ENCODE data around the gene LYZ. TPM values are rescaled to one million over a fixed set of nuclear protein-coding genes. Genes with fewer than 3 reads are reported as not detected.

LYZ gene
- total RNA-seq, 6 experiments from 2014 or later, result not detected

GRCh38 chr12:69397978-69398377 lies 49.8 kb downstream of the LYZ start:
- H3K9me3 Mint-ChIP-seq, result peaks cover 5% of the 10 kb centered on the region
- peaks cover 16% of the 10 kb centered on the region for H3K36me3 Mint-ChIP-seq (ENCODE audit: low read depth)
- no peak overlapping the region for H3K27ac Mint-ChIP-seq
- no peak overlapping the region for H3K4me3 Mint-ChIP-seq
- H3K27me3 Mint-ChIP-seq (ENCODE audit: insufficient read depth), result peaks cover 6% of the 10 kb centered on the region; the same call in 1 of the 2 replicates
- DNase-seq, result peak; percentile 29
- no peak for TF ChIP-seq CTCF (IDR thresholded peaks at IDR 0.05)
- H3K4me1 Mint-ChIP-seq (ENCODE audit: low read depth), result peaks cover 40% of the 10 kb centered on the region

DNA sequence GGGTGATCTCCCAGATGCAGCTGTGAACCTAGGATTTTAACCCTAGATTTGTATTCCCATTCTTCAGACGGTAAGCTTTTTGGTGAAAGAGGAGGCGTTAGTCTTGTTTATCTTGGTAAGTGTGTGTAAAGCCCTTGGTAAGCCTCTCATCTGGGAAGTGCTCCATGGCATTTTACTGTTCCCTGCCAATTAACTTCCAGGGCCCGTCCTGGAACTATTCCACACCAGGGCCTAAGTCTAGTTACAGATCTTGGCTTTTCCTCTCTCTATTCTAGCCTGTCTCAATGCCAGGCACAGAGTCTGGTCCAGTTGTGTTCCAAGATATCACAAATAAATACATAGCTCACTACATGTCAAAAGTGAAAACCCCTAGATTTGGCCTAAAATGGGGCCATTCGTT lies 53.8 kb downstream of the LYZ start:
- Mint-ChIP-seq H3K4me1 (ENCODE audit: low read depth) (peaks cover 41% of the 10 kb centered on the region), H3K4me3 (no peak overlapping the region), H3K9me3 (peaks cover 5% of the 10 kb centered on the region), H3K36me3 (ENCODE audit: low read depth) (peaks cover 21% of the 10 kb centered on the region), H3K27me3 (ENCODE audit: insufficient read depth) (peaks cover 6% of the 10 kb centered on the region; the same call in 1 of the 2 replicates), H3K27ac (no peak overlapping the region)
- DNase-seq, result no peak
- no peak for TF ChIP-seq CTCF (IDR thresholded peaks at IDR 0.05)

Other genes starting within 250 kb of the LYZ start
- gene CPSF6, start 108.8 kb upstream of the LYZ start, total RNA-seq (2021; fragmentation: NEBNext Ultra II Directional; extraction: Animal tissue kit (Norgen Biotek cat#: 25700)), result 10 to 100 TPM; 54.1 to 66.1 (median 60.1) TPM
- gene YEATS4, start 11.4 kb downstream of the LYZ start, total RNA-seq (2021; fragmentation: NEBNext Ultra II Directional; extraction: Animal tissue kit (Norgen Biotek cat#: 25700)), result 10 to 100 TPM in 4 of 6 experiments, 1 to 10 TPM in 2; 7.3 to 11.1 (median 10.4) TPM
- gene FRS2, start 122.0 kb downstream of the LYZ start, total RNA-seq (2021; fragmentation: NEBNext Ultra II Directional; extraction: Animal tissue kit (Norgen Biotek cat#: 25700)), result 10 to 100 TPM; 26.5 to 35.8 (median 31.1) TPM
- gene CCT2, start 237.1 kb downstream of the LYZ start, total RNA-seq (2021; fragmentation: NEBNext Ultra II Directional; extraction: Animal tissue kit (Norgen Biotek cat#: 25700)), result 100 to 1,000 TPM; 229 to 305 (median 232) TPM